ENCODE results near the gene RNF113B.

- TF ChIP-seq POLR2A (IDR thresholded peaks at IDR 0.05) (no peak), POLR2AphosphoS5 (IDR thresholded peaks at IDR 0.05) (no peak)
These were observed 33.9 kb downstream of the RNF113B start for GRCh38 chr13:98143157-98143553.
